HG02973 (cell line): Measurements from ENCODE around the gene PWWP2A.

Source experiments
- ATAC-seq: cut with Tn5 transposase; IDR thresholded peaks from one replicate; pipeline ENCODE4 v1.9.1; 2021; ENCODE audit warnings: moderate library complexity; ENCODE audit not compliant: unreplicated experiment

Gene PWWP2A

DNA sequence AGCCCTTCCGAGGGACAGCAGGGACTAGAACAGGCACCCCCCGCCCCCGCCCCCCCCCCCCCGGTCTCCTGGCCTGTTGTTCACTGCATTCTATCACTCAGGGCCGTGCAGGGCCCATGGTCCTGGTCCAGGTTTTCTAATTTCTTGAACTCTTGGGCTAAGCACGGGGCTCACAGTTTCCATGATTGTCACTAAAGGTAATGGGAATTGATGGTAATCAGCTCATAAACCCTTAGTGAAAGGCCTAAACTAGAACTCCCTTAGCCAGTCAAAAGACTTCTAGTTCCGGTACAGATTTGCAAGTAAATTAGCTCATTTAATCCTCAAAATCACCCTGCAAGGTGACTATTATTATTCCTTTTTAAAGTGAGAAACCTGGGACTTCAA, 14.7 kb upstream of the PWWP2A start:
- no peak for ATAC-seq

DNA sequence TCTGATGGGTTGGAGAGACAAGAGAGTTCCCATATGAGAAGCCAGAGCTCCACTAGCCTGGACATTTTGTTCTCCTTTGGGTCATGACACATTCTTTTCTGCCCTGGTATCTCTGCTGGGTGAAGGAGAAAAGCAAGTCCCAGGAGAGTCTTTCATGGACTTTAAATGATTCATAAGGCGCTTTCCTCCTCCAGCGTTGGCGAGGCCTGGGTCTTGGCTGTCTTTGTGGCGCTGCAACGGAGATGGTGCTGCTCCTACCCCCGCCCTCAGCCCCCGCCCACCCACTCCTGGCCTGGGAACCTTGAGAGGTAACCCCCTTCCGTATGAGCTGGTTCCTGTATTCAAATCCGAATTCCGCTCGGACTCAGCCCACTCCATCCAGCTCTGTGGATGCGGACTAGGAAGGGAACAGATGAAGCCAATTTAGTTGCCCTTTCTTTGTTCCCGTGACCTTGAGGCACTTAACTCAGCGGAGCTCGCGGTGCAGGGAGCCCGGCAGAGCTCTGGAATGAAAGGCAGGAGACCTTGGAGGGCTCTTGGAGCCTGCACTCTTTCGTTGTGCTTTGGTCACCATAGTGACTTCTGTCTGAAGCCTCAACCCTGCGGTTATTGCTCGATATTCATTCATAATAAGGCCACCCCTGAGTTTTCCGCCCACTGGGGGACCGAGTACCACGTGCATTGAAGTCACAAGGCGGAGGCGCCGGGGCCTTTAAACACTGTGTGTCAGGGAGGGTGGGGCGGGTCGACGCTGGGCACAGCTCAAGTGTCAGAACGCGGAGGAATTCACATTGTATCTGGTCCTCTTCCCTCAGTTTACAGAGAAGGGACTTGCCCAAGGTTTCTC, 14.0 kb upstream of the PWWP2A start:
- no peak for ATAC-seq

DNA sequence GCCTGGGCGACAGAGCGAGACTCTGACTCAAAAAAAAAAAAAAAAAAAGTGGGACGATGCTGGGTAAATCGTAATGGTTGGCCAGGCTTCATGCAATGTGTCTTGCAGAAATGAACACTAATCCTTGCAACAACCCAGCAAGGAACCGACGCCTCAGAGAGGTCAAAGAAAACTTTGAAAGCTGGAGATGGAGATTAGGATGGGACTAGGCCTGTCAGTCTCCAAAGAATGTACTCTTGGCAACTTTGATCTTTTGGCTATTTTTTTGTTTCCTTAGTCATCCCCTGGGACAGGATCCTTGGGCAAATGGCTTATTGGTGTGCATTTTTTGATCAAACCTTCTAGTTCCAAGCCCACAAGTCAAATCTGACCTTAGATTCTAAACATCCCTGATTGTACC, 10.6 kb upstream of the PWWP2A start:
- ATAC-seq: no peak

DNA sequence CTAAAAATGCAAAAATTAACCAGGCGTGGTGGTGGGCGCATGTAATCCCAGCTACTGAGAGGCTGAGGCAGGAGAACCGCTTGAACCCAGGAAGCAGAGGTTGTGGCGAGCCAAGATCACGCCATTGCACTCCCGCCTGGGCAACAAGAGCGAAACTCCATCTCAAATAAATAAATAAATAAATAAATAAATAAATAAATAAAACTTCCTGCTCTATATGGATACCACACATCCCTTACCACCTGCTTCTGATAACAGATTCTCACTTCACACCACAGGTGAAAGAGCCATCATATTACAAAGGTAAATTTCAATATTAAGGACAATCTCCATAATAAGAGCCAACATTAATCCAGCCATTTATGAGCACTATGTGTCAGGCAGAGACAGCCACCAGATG, 9.4 kb upstream of the PWWP2A start:
- ATAC-seq: no peak

DNA sequence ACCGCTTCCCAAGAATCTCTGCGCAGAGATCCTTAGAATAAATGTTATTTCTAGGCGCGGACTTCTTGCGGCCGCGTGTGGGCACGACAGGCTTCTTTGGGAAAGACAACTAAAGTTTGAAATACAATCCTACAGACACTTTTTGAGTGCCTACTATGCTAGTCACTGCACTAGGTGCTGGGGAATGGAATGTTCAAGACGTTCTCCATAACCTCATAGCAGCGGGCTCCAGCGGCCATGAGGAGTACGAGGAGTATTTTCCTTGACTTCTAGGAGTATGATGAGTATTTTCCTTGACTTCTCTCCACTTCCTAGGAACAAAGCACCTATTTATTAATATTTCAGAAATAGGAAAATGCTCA, 636 bp upstream of the PWWP2A start:
- no peak for ATAC-seq

DNA sequence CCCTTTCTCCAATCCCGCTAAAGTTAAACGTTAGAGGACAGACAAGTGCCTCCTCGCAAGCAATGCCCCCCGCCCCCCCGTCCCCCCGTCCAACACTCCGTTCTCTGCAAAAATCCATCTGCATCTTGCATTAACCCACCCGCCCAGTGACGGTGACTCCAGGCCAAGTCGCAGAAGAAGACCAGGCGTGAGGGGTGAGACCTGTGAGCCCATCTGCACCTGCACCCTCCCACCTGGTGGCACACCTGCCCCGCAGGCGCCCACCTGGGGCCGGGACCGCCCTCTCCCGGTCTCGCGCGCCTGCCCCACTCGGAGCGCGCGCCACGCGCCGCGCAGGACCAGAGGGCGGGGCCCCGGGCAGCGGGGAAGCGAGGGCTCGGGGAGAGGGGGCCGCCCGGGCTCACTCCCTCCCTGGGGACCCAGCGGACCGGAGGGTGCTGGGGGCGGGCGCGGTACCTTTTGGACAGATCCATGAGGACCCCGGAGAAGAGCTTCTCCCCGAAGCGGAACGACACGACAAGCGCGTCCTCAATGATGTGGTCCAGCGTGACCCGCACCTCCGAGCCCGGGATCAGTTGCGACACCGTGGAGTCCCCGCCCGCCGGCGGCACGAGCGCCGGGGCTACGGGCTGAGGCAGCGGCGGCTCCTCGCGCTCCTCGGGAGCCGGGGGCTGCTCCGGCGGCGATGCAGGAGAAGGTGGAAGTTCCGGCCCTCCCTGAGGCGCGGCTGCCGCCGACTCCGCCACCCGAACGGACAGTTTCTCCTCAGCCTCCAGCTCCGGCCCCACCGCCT, 705 bp downstream of the PWWP2A start:
- peak; percentile 19 for ATAC-seq

DNA sequence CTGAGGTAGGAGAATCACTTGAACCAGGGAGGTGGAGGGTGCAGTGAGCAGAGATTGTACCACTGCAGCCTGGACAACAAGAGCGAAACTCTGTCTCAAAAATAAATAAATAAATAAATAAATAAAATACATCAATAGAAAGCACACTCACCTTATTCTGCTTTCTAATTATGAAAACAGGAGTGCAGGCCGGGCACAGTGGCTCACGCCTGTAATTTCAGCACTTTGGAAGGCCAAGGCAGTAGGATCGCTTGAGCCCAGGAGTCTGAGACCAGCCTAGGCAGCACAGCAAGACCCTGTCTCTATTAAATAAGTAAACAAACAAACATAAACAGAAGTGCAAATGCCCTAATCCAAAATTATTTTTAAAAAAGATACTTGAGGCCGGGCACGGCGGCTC, 2.3 kb downstream of the PWWP2A start:
- no peak for ATAC-seq

DNA sequence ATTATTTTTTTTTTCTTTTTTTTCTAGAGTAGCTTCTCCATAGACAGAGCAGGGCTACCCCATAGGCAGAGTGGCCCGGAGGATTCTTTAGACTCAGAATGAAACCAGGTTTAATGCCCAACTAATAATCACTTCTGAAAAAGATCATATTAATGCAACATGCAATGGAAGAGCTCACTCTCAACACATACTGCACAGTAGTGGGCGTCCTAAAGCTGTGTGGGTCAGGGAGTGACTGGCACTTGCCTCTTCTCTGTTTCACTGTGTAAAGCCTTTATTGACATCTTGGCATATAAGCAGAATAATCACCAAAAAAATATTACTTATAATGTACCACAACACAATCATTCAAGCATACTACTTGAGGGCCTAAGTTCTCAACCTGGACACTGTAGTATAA, 11.1 kb downstream of the PWWP2A start:
- ATAC-seq: no peak

DNA sequence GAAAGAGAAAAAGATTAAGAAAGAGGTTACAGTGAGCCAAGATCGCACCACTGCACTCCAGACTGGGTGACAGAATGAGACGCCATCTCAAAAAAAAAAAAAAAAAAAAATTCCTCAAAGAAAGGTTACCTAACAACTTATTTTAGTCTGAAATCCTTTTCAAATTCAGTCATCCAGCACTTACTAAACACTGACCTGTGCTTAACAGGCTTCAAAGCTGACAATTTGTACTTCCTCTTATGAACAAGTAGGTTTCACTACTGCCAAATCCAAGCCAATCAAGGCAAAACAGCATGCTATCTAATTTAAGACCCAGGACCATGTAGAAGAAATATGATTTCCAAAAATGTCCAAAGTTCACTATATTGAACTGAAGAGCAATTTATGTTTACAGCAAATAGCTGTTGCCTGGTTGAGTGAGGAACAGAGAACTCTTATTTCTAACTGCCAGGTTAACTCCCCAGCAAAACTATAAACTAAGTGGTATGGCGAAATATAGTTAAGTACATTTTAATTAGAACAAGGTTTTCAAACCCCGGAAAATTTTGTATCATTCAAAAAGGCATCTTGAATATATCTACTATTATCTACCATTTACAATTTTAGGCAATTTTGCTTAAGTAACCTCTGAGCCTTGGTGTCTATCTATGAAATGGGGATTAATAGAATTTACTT, 13.4 kb downstream of the PWWP2A start:
- ATAC-seq: peak; percentile 87

DNA sequence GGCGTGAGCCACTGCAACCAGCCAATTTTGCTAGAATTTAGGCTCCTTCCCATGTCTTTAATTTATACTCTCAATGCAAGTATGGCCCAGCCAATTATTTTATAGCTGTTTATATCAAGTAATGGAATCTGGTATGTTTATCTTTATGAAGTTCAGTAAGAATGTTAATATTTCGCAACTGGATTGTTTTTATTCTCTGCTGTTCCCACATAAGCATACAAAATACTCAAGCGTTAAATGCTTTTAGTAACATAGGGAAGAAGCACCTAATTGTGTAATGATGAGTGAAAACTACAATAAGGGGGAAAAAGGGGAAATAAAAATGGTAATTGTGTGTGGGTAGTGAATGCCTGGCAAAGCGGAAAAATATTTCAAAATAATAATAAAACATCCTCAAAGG, 21.3 kb downstream of the PWWP2A start:
- ATAC-seq: no peak

DNA sequence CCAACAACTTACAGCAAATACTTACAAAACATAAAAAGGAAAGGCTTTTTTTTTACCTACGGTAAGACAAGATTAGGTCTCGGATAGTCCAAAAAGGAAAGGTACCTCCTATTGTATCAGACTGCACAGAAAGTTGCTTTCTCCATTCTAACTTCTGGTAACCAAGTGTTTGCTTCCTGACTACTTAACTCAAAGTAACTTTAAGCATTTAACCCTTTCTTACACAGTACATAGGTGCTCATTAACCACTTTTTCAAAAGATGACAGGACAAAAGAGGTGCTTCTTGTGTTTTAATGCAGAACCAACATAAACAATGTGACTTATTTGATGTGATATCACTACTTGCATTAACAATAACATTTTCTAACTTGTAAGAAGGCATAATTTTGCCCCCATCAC, 23.1 kb downstream of the PWWP2A start:
- no peak for ATAC-seq

DNA sequence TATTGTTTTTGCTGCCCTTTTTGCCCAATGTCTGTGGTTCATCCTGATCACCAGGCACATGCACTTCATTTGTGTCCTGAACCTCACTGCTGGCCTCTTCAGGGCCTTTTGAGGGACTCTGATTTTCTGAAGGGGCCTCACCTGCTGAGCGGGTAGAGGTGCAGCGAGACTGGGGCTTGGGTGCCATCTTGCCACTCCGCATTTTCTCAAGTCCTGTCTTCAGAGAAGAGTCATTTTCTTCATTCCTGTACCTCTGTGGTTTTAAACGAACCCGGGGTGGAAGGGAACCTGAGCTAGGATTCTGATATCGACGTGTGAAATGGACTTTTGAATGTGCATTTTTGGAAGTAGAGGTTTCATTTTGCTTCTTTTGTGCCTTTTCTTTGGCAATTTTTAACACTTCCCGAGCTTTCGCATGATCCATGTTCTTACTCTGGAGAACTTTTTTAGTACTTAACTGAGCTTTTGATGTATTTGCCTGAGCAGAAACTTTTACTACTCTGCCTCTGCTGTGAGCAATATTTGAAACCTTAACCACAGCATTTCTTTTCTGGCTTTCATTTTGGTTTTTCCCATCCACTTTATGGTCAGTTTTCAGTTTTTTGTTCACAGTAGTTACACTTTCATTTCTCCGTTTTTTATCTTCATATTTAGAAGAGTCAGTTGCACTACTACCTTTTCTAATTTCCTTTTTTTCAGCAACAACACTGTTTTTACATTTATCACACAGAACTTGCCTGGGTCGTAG, 26.1 kb downstream of the PWWP2A start:
- ATAC-seq: peak; percentile 58

DNA sequence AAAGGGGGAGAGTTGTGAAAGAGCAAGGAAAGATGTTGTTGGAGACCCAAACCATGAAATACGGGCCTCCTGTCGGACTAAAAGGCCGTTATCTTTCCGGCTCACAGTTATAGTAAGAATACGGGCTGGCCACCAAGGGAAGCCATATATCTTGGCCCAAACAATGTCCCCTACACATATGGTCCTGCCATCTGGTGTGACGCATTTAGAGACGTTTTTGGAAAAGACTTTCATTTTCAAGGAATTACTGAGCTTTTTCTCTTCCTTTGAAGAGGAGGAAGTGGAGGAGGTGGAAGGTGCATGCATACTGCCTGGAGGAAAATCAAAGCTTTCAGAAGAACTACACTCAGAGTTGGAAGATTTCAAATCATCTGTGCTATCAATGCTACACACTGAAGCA, 26.7 kb downstream of the PWWP2A start:
- ATAC-seq: no peak

DNA sequence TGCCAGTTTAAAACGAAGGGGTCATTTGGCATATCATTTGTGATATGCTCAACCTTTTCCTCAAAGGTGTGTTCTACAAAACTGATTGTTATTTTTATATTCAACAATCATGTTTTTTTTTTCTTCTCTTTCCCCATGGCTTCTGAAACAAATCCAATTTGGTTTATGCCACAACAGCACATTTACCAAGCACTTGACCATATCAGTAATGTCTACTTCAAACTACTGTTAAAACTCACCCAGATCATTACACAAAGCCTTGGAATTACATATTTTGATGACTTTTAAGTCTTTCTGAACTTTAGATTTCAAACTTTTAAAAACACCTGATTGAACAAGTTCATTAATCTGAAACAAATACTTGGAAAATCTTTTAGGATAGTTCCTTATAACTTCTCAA, 29.2 kb downstream of the PWWP2A start:
- ATAC-seq: no peak

DNA sequence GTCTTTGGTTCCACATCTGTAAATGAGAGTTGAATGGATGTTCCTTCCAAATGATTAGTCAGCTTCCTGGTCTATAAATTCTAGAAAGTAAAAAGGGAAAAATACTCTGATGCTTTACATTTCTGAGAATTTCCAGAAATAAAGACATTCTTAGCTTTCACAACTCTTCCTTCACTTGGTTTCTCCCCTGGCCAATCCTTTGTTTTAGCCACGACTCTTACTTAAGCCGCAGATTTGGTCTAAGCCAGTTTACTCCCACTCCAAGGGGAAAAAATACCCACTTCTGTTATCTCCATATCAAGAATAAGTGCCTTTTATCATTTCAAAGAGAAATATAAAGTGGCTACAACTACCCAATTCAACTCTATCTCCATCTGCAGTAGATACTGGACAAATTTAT, 29.7 kb downstream of the PWWP2A start:
- no peak for ATAC-seq

DNA sequence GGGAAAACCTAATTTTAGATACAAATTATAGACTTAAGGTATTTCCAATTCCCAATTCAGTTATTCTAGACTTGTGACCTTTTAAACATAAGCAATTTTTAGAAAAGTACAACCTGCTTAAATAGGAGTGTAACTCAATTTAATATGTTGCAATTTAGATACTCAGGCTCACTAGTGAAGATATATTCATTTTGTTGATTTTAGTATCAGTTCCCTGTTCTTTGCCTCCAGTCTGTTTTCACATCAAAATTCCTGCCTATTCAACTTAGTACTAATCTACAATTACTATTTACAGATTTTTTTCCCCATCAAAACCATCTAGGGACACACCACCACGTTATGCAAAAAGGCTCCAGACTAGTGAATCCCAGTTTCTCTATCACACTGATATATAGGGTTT, 30.4 kb downstream of the PWWP2A start:
- ATAC-seq: no peak

DNA sequence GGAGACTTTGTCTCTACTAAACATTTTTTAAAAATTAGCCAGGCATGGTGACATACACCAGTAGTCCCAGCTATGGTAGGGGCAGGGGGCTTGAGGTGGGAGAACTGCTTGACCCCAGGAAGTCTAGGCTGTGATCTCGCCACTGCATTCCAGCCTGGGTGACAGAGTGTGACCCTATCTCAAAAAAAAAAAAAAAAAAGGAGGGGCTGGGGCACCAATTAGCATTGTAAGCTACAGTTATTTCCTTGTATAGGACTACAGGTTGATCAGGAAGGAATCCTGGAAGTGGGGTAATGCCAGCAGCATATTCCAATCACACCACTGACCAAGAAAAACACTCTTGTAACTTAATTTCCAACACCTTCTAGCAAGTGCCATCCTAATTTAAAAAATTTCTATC, 32.1 kb downstream of the PWWP2A start:
- no peak for ATAC-seq

DNA sequence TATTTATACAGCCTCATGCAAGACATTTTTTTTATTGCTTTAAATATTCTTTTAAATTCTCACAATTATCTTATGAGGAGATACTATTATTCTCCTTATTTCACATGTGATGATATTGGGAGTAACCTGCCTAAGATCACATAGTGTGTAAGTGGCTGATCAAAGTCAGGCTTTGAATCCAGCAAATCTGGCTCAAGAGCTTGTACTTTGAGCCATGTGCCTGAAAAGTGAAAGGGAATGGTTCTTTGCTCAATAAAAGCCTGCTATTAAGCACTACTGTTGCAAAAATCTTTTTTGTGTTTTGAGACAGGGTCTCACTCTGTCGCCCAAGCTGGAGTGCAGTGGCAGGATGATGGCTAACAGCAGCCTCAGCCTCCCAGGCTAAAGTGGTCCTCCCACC, 35.1 kb downstream of the PWWP2A start:
- no peak for ATAC-seq

DNA sequence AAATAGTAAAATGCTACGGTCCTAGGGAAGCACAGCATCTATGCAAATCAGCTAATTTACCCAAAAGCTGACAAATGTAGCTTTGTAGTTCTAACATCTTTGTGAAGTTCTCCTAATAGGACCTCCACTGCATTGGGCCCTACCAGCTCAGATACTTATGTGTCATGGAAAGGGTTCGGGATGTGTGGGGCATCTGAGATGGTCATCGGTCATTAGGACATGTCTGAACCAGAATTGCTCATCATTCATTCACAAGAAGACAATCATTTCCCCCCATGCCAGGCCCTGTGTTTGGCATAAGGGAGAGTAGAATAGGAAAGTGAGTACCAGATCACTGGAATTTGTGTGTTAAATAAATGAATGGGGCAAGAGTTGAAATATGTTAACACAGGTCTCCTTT, 35.7 kb downstream of the PWWP2A start:
- ATAC-seq: no peak

DNA sequence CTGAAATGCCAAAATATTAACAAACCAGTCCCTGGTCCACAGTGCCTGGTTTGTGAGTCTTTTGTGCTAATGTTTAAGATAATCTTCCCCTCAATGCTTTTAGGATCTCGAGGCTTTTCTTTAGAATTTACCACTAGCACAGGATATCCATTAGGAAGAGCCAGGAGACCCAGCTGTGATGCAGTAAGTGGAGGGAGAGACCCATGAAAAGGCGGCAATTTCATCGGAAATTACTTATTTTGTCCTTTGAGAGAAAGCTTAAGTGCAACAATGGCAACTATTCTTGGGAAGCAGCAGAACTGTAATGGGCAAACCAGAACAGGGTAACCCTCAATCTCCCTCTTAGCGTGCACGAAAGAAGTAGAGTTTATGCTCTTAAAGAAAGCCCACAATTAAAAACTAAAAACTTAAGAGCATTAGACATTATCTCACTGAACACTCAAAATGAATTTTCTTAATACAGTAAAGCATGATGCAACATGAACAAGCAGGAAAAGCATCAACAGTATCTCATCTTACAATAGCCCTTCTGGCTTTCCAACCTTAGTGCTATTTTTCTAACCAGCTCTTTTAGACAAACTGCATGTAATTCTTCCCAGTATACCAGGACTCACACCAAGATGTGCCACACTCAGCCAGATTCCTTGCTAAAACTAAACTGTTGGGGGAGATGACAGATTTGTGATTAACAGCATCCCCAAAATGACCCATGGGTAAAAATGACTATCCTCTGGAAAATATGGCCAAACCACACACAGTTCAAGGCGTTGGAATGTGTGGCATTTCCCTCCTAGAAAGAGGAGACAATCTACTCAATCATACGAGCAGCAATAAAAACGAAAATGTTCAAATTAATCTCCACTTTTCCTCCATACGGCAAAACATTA, 36.4 kb downstream of the PWWP2A start:
- ATAC-seq: no peak
